GM19452 (cell line): ENCODE measurements around the gene AMACR.
"Not testable (repeated sequence)": the region's sequence is repeated elsewhere in the genome, so short reads cannot be mapped to it uniquely, and the experiment has no call there.

Experiments used
- ATAC-seq: cut with Tn5 transposase; IDR thresholded peaks from one replicate; pipeline ENCODE4 v1.9.1; 2021; ENCODE audit not compliant: unreplicated experiment

The AMACR gene

GRCh38 chr5:34038390-34038789 lies 30.5 kb upstream of the AMACR start:
- no peak for ATAC-seq

GRCh38 chr5:34037726-34038125 lies 29.9 kb upstream of the AMACR start:
- no peak for ATAC-seq

- ATAC-seq: no peak
These were observed 27.9 kb upstream of the AMACR start for GRCh38 chr5:34035756-34036155.

- peak; percentile 70 for ATAC-seq
These were observed 26.9 kb upstream of the AMACR start for GRCh38 chr5:34034534-34035327.

- no peak for ATAC-seq
These were observed 24.1 kb upstream of the AMACR start for GRCh38 chr5:34031966-34032365.

GRCh38 chr5:34031117-34031516 lies 23.3 kb upstream of the AMACR start:
- no peak for ATAC-seq

- ATAC-seq: not testable (repeated sequence)
These were observed 22.7 kb upstream of the AMACR start for GRCh38 chr5:34030585-34030984.

GRCh38 chr5:34030048-34030447 lies 22.2 kb upstream of the AMACR start:
- ATAC-seq: no peak

GRCh38 chr5:34028349-34028748 lies 20.5 kb upstream of the AMACR start:
- ATAC-seq: no peak

- no peak for ATAC-seq
These were observed 18.4 kb upstream of the AMACR start for GRCh38 chr5:34026089-34026761.

GRCh38 chr5:34022121-34022705 lies 14.4 kb upstream of the AMACR start:
- peak; percentile 91 for ATAC-seq

GRCh38 chr5:34021334-34021733 lies 13.5 kb upstream of the AMACR start:
- ATAC-seq: no peak

- ATAC-seq: no peak
These were observed 12.9 kb upstream of the AMACR start for GRCh38 chr5:34020726-34021125.

- ATAC-seq: no peak
These were observed 9.4 kb upstream of the AMACR start for GRCh38 chr5:34017254-34017653.

- no peak for ATAC-seq
These were observed 8.9 kb upstream of the AMACR start for GRCh38 chr5:34016750-34017149.

- ATAC-seq: no peak
These were observed 8.4 kb upstream of the AMACR start for GRCh38 chr5:34016222-34016621.

GRCh38 chr5:34015120-34015822 lies 7.4 kb upstream of the AMACR start:
- ATAC-seq: no peak

- ATAC-seq: no peak
These were observed 6.8 kb upstream of the AMACR start for GRCh38 chr5:34014626-34015025.

- no peak for ATAC-seq
These were observed 5.7 kb upstream of the AMACR start for GRCh38 chr5:34013547-34013946.

- no peak for ATAC-seq
These were observed 4.9 kb upstream of the AMACR start for GRCh38 chr5:34012791-34013190.

GRCh38 chr5:34011536-34011935 lies 3.7 kb upstream of the AMACR start:
- ATAC-seq: no peak

- not testable (repeated sequence) for ATAC-seq
These were observed 2.3 kb upstream of the AMACR start for GRCh38 chr5:34010146-34010545.
